Fibroblast of skin of abdomen (primary cell): ENCODE measurements around the gene STAM2.
A peak's percentile ranks its signal among the peaks of the same experiment; 100 is the strongest.
"Not testable (repeated sequence)": the region's sequence is repeated elsewhere in the genome, so short reads cannot be mapped to it uniquely, and the experiment has no call there.

Experiments
- DNase-seq: peaks from one replicate; pipeline ENCODE4 v3.0.0-alpha.2; 2013

The STAM2 gene

DNA sequence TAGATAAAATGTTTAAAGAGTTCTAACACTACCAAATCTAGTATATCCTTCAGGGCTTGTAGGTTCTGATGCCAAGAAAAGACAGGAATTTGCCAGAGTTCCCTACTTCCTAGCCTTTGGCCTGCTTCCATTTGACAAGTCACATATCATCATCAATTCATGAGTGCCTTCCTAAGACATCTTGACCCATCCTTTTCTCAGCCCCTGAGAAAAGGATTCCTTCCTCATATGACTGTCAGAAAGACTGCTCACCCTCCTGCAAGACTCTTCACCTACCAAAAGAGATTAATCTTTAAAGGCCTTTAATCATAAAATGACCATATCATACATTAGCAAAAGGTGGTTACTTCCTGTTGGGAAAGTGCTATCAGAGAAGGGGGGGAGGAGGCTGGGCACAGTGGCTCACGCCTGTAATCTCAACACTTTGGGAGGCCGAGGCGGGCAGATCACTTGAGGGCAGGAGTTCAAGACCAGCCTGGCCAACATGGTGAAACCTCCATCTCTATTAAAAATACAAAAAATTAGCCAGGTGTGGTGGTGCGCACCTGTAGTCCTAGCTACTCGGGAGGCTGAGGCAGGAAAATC is 3.3 kb downstream of the STAM2 start:
- not testable (repeated sequence) for DNase-seq

DNA sequence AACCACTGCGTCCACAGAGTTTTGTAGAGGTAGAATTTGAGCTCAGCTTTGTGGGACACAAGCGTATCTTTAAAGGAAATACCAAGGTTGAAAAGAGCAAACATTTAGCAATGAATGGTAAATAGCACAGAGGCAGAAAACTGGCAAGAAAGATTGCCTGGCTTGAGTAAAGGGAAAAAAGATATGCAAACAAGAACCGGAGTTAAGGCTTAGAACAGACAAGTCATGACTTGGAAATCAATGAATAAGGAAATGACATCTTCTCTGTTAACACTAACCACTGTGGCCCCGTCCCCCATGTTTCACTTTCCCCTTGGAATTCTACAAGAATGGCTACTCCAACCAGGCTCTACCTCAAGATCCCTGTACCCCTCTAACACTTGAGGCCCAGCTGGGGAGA is 3.8 kb downstream of the STAM2 start:
- no peak for DNase-seq

DNA sequence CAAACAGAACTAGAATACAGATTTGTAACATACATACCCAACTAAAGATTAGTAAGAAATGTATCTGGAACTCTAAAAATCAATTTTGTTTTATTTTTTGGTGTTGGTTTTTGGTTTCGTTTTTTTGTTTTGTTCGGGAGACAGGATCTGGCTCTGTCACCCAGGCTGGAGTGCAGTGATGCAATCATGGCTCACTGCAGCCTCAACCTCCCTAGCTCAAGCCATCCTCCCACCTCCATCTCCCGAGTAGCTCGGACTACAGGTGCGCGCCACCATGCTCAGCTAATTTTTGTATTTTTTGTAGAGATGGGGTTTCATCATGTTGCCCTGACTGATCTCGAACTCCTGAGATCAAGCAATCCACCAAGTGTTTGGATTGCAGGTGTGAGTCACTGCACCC is 6.4 kb downstream of the STAM2 start:
- DNase-seq = not testable (repeated sequence)

DNA sequence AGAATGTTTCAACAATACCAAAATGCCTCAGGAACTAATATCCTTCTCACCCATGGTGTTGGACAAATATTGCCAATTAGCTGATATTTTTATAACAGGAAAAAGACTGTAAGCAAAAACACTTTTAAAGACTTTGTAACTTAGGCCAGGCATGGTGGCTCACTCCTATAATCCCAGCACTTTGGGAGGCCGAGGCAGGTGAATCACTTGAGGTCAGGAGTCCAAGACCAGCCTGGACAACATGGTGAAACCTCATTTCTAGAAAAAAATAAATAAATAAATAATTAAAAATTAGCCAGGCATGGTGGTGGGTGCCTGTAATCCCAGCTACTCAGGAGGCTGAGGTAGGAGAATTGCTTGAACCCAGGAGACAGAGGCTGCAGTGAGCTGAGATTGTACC is 8.1 kb downstream of the STAM2 start:
- not testable (repeated sequence) for DNase-seq

DNA sequence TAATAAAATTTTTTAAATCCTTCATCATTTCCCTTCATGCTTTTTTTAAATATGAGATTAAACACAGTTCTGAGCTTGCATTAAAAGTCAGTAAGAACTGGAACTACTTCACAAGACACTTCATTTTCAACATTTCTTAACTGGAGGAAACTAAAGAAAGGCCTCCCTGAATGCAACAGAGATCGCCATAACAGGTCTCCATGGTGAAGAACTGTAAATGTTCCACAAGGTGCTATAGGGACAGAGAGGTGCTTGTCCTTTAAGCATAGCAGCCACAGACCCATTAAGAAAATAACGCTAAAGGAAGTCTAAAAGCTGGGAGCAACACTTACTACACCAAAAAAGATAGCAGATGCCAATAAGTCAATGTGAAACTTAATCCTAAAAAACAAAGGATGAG is 8.5 kb downstream of the STAM2 start:
- DNase-seq = no peak

DNA sequence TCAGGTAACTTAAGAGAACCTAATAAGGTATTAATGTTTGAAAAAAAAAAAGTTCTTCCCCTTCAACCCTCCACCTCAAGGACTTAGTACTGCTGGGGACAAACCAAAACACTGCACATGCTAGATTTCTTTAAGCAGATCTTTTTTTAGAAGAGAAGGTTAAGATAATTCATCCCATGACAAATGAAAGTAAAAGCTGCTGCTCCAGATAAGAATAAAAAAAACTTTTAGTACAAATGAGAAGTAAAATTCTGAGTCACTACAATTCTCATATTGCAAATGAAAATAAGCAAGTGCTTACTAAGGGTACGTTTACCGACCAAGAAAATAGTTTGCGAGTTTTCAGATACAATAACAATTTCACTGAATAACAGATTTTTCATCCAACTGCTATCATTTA is 8.9 kb downstream of the STAM2 start:
- no peak for DNase-seq

DNA sequence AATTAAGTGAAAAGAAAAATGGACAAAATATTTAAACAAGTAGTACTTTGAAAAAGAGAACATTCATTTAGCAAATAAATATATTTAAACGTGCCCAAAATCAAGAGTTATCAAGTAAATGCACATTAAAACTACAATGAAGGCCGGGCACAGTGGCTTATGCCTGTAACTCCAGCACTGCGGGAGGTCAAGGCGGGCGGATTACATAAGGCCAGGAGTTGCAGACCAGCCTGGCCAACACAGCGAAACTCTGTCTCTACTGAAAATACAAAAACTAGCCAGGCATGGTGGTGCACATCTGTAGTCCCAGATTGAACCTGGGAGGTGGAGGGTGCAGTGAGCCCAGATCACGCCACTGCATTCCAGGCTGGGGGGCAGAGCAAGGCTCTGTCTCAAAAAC is 9.8 kb downstream of the STAM2 start:
- no peak for DNase-seq

DNA sequence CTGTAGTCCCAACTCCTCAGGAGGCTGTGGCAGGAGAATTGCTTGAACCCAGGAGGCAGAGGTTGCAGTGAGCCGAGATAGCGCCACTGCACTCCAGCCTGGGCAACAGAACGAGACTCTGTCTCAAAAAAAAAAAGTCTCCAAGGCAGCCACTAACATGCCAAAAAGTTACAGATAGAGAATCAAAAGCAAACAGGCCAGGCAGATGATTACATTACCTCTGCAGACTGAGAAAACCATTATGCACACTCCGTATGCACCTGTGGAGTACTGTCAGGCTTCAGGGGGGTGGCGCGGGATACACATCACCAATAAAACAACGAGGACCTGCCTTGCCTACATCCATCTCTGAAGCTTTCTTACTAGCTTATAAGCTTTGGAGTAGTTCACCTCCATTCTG is 10.3 kb downstream of the STAM2 start:
- DNase-seq = no peak

DNA sequence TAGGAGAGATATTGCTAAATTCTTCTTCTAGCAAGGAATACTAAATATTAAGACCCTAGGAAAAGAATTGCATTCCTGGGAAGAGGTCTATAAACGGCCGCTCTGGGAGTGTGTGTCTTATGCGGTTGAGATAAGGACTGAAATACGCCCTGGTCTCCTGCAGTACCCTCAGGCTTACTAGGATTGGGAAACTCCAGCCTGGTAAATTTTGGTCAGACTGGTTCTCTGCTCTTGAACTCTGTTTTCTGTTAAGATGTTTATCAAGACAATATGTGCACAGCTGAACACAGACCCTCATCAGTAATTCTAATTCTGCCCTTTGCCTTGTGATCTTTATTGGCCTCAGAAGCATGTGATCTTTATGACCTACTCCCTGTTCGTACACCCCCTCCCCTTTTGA is 11.9 kb downstream of the STAM2 start:
- not testable (repeated sequence) for DNase-seq

DNA sequence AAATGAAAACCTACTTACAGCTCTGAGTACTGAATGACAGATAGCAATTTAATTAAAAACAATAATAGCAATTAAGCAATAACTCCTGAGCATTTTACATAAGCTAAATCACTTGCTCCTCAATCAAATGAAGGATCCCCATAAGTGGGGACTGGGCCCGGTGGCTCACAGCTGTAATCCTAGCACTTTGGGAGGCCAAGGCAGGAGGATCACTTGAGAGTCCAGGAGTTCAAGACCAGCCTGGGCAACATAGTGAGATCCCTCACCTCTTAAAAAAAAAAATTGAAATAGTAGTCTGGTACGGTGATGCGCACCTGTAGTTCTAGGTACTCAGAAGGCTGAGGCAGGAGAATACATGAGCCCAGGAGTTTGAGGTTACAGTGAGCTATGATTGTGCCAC is 13.4 kb downstream of the STAM2 start:
- DNase-seq = no peak

DNA sequence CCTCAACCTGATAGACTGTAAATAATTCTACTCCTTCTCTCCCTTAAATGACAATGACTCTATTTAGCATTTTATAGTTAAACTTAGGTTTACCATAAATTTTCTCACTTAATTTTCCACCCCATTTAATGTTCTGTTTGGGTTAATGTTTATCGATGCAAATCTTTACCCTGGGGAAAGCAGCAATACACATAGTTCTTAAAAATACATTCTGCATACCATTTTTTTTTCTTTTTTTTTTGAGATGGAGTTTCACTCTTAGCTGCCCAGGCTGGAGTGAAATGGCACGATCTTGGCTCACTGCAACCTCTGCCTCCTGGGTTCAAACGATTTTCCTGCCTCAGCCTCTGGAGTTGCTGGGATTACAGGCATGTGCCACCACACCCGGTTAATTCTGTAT is 14.0 kb downstream of the STAM2 start:
- no peak for DNase-seq

DNA sequence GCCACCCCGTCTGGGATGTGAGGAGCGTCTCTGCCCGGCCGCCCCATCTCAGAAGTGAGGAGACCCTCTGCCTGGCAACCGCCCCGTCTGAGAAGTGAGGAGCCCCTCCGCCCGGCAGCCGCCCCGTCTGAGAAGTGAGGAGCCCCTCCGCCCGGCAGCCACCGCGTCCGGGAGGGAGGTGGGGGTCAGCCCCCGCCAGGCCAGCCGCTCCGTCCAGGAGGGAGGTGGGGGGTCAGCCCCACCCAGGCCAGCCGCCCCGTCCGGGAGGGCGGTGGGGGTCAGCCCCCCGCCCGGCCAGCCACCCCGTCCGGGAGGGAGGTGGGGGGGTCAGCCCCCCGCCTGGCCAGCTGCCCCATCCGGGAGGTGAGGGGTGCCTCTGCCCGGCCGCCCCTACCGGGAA is 15.2 kb downstream of the STAM2 start:
- not testable (repeated sequence) for DNase-seq

DNA sequence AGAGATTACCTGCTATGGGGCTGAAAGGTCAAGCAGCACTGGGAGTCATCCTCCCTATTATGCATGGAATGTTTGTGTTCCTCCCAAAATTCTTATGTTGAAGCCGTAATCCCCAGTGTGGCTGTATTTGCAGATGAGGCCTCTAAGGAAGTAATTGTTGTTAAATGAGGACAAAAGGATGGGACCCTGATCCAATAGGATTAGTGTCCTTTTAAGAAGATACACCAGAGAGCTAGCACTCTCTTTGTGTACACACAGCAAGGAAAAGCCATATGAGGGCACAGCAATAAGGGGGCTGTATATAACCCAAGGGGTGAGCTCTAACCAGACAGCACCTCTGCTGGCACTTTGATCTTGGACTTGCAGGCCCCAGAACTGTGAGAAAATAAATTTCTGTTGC is 18.3 kb downstream of the STAM2 start:
- DNase-seq = no peak

DNA sequence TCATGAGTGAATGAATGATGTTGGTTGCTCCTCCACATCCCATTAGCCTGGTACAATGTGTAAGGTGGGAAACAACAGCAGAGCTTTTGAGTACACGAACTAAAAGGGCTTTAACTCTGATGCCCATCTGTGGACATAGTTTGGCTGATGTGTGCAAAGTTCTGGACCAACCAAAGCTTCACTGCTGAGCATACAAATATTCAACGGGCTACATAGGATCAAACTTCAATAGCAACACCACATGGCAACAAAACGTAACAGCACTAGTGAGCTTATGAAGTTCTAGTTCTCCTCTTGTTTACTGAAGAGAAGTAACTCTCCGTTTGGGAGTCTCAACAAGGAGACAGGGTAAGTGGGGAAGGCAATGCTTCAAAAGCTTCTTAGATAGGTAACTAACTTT is 20.4 kb downstream of the STAM2 start:
- no peak for DNase-seq

DNA sequence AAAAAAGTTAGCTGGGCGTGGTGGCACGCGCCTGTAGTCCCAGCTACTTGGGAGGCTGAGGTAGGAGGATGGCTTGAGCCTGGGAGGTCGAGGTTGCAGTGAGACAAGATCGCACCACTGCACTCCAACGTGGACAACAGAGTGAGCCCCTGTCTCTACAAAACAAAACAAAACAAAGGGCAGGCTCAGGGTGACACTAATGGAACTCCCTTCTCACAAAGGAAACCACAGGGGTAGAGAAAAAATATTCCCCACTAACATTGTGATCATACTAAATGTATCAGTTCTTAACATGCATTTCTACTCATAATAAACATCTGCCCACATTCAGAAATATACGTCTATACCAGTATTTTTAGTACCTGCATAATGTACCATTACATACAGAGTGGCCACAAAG is 21.1 kb downstream of the STAM2 start:
- DNase-seq = no peak

DNA sequence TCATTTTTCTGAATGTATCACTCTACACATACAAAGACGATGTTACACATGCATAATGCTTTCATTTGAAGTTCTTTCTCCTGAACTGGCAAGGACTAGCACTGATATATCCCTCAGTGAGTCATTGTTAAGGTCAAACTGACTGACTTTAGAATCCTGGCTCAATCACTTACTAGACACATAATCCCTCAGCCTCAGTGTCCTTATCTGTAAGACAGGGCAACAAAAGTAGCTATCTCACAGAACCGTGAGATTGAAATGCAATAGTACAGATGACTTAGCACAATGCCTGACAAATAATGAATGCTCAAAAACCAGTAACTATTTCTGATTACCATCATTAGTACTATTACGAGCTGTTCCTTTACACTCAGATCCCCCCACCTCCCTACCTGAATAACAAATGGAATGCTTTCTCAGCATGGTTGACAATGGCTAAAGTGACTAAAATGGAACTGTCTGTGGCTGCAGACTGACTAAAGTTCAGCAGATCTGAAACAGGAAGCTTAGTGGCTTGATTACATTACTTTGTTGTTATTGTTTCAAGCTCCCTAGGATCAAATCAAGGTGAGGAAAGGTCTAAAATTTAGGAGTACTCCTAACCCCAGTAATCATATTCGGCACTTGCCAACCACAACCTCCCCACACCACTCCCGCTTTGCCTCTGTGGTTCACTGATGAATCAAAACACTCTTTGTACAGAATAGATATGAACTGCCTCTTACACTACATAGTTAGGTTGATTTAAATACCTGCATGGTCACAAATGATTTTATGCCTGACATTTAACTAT is 40.9 kb downstream of the STAM2 start:
- DNase-seq = peak; percentile 12

DNA sequence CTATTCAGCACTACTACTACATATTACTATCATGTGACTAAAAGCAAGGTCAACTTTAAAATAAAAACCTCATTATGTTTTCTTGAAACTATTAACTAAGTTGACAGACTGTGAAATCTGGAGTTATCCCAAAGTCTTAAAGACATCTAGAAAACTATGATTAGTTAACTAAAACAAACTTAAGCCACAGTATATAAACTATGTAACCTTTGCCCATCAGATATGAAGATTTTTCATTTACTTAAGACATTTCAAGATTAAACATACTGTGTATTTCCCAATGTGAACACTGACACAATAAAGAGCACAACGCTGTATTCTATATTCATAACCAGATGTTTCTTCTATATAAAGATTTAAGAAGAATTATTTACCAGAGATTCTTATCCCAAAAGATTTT is 43.3 kb downstream of the STAM2 start:
- no peak for DNase-seq

DNA sequence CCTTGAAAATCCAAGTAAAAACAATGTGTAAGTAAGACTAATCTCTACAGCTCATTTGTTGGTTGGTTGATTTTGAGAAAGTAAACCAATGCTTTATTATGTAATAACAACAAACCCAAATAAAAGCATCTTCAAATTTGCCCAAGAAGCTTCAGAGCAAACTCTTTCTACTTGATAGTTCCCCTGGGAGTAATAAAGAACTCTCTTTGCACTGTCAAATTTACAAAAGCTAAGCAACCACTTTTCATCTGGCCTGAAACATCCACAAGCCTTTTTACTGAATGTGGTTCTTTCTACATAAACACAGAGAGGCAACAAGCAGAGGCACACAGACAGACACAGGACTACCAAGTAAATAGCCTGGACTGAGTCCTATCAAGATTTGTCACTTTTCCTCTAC is 47.9 kb downstream of the STAM2 start:
- DNase-seq = no peak

DNA sequence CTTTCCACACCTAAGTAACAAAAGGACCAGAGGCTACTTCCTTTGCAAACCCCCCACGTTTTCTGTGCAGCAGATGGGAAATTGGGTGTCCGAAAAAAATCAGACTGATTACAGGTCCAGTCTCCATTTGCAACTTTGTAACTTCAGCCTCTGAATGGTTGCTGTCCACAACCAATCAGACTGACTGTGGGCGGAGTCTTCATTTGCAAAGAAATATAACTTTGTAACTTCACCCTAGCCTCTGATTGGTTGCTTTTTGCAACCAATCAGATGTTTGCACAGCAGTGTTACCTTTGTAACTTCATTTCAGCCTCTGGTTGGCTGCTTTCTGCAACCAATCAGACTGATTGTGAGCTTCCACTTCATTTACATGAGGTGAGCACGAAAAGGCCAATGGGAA is 48.9 kb downstream of the STAM2 start:
- no peak for DNase-seq

DNA sequence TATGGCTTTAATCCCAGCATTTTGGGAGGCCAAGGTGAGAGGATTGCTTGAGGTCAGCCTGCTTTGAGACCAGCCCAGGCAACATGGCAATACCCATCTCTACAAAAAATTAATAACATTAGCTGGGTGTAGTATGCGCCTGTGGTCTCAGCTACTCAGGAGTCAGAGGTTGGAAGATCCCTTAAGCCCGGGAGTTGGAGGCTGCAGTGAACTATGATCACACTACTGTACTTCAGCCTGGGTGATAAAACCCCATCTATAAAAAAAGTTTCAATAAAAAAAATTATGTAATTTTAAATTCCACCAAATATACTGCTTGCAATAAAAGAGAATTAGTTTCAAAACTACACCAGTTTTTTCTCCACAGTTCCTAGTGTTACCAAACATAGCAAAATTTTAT is 53.4 kb downstream of the STAM2 start:
- DNase-seq = no peak

DNA sequence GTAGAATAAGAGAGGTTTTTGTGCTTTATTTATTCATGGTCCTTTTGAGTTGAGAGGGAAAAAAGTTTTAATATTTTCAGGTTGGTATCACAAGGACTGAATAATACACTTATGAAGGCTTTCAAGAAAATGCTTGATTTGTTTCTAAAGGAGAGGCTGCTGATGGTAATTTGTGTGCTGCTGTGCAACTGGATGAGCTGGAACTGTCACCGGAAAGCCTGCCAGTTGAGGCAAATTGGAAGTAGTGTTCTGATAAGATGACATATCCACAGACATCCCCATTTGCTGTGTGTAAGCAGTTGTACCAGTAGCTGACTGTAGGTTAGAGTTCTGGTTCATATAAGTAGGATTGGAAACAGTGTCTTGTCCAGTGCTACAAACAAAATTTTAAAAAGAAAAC is 55.1 kb downstream of the STAM2 start:
- no peak for DNase-seq

DNA sequence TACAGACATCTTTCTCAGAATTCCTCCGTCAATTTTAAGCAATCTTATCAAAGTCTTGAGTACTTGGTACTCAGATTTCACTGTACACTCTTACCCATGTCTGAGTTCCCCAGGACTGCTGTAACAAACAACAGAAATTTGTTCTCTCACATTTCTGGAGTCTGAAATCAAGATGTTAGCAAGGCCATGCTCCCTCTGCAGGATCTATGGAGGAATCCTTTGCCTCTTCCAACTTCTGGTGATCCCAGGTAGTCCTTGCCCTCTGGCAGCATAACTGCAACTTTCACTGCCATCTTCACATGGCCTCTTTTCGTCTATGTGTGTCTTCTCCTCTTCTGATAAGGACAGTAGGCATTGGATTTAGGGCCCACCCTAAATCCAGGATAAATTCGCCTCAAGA is 59.6 kb downstream of the STAM2 start:
- no peak for DNase-seq

DNA sequence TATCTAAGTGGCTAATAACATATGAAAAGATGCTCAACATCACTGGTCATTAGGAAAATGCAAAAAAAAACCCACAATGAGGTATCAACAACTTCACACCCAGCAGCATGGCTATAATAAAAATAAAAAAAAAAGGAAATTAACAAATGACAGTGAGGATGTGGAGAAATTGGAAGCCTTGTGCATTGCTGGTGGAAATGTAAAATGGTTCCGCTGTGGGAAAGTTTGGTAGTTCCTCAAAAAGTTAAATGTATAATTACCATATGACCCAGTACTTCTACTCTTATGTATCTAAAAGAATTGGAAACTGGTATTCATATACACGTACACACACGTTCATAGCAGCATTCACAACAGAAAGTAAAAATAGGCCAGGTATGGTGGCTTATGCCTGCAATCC is 61.2 kb downstream of the STAM2 start:
- no peak for DNase-seq

DNA sequence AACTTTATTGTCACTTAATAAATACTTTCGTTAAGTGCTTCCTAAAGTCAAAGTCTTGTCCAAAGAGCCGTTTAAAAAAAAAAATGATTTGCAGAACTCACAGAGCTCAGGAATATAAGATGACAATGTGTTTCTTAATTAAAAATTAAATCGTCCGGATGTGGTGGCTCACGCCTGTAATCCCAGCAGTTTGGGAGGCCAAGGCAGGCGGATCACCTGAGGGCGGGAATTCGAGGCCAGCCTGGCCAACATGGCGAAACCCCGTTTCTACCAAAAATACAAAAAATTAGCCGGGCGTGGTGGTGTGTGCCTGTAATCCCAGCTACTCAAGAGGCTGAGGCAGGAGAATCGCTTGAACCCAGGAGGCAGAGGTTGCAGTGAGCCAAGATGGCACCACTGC is 68.4 kb downstream of the STAM2 start:
- not testable (repeated sequence) for DNase-seq

DNA sequence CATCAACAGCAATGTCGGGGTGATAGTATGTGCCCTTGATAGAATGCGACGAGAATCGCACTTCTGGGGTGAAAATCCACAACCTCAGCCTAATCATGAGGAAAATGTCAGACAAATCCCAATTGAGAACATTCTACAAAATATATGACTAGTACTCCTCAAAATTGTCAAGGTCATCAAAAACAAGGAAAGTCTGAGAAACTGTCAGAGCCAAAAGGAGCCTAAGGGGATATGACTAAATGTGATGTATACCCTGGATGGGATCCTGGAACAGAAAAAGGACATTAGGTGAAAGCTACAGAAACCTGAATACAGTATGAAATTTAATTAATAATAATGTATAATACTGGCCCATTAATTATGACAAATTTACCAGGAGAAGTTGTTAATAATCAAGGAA is 69.1 kb downstream of the STAM2 start:
- DNase-seq = no peak
